NCI-H1930 (cell line): ENCODE data around the gene BCAS2.
"Not testable (repeated sequence)": the region's sequence is repeated elsewhere in the genome, so short reads cannot be mapped to it uniquely, and the experiment has no call there.

Experiments used
- DNase-seq, 2 experiments: peaks; one replicate each; lab custom pipeline; 2025; lab: John Stamatoyannopoulos, UW

The BCAS2 gene

DNA sequence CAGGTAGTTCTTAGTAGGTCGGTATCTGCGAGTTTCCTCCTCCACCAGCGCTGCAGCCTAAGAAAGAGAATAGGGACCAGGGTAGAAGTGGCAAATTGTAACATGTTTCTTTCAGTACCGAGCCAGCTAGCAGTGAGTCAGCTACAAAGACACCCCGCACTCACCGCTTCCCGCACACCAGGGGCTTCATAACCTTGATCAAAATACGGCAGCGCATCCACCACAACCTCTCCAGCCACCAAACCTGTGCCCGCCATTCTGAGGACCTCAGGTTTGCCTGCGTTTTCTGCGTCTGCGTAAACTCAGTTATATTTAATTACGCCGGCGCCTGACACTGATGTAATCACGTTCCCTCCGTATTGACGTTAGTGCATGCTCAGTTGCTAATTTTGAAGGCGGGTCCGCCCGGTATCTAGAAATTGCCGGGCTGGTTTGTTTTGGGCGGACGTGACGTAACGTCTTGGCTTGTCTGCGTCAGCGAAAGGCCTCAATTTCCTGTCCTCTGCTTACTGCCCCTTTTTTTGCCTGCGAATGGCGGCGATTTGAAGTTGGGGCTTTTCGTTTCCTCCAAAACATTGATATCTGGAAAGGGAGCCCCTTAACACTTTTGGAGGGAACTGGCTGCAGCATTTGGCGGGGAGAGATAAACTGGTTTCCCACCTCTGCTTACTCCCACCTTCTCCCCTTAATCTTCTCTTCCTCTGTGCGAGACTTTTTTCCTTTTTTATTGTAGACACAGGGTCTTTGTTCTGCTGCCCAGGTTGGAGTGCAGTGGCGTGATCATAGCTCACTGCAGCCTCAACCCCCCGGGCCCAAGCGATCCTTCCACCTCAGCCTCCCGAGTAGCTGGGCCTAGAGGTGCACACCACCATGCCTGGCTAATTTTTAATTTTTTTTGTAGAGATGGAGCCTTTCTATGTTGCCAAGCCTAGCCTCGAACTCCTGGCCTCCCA, at the start of gene BCAS2:
TSS of gene BCAS2 (minus strand) at position 281 of the 953 bp plus-strand sequence. CDS start at position 257, 24 bp downstream.
- DNase-seq, result peak; percentile 95 to 96

DNA sequence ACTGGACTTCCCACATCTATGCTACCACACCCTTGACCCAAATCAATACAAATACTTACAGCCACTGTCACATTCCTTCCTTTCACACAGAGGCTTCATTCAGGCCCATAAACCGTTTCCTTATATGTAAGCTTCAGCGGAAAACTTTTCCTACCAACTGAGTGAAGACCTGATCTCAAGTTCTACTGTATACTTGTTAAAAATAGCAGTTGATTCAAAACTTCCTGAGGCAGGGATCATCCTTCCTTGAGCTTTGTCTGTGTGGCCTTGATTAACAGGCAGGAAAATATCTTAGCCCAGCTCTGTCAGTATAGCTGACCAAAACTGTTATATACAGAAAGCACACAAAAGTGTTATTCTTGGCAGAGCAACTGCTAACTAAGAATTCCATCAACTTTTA, 45.7 kb upstream of the BCAS2 start:
- no peak for DNase-seq

DNA sequence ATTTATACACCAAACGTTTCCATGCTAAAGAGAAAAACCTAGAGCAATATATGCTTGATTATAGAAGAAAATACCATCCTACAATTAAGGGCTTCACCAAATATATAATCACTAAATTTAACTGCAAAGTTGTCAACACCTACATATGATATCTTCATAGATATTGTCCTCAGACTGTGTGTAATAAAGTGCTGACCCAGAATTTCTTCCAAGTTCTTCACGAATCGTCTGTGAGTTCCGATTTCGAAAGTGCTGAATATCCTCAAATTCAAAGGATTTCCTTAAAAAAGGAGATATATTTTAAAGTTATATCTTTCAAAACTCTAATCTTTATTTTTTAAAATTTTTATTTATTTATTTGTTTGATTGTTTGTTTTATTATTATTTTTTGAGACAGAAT, 41.9 kb upstream of the BCAS2 start:
- DNase-seq, result no peak

GRCh38 chr1:114620419-114620818, 39.0 kb upstream of the BCAS2 start:
- no peak for DNase-seq

GRCh38 chr1:114618606-114619005, 37.2 kb upstream of the BCAS2 start:
- no peak for DNase-seq

DNA sequence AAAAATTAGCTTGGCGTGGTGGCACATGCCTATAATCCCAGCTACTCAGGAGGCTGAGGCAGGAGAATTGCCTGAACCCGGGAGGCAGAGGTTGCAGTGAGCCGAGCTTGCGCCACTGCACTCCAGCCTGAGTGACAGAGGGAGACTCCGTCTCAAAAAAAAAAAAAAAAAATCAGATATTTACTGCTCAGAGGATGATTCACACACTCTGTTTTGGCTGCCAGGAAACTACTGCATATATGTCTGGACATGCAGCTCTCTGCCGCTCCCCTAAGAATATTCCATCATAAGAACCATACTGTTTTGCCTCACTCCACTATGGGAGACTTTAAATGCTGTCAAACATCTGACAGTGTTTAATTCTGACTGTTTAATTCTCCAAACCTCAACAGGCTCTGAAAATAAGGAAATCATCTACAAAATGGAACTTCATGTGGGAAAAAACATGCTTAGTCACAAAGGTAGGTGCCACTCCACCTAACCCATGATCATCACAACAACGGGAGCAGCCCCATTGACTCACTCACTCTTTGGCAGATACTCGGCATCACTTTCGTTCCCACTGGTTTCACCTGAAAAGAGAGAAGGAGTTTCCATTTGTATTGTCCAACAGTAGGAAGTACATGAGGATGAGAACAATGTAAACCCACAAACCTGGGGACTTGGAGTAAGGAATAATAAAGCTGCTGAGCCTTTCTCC, 29.3 kb upstream of the BCAS2 start:
- no peak for DNase-seq

DNA sequence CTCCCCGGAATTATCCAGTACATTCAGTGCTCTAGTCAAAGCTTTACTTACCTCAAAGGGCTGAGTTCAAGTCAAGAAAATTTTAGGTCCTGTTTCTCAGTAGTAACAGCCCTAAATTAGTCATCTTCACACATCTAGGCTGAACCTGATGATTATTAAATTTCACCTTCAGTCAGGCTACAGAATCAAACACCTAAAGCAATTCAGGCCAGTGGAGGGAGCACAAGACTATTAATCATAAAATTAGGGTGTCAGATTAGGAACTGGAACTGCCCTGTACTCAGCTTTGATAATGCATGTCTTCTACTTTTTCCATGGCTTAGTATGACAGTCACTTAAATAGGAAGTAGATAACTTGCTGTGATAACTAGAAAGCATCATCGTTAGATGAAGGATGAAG, 28.4 kb upstream of the BCAS2 start:
- DNase-seq, result no peak

GRCh38 chr1:114609026-114609425, 27.6 kb upstream of the BCAS2 start:
- DNase-seq, result no peak

DNA sequence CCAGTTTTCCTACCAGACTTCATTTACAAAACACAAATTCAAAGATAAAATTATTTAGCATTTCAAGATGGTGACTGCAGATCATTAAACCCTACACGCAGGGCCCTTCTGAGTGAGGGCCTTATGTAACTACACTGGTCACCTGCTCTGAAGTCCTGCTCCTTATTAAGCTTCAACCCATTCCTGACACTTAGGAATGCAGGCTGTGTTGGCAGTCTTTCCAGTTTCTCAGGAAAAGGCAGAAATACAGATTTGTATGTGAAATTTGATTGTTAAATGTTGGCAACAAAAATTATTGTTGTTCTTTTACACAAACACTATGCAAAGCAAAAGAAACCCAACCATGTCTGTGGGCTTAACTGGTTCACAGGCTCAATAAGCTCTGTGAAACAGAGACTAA, 25.8 kb upstream of the BCAS2 start:
- no peak for DNase-seq

- DNase-seq, result no peak
Observed at GRCh38 chr1:114597949-114598348, 16.5 kb upstream of the BCAS2 start.

GRCh38 chr1:114595602-114596001, 14.2 kb upstream of the BCAS2 start:
- no peak for DNase-seq

- DNase-seq, result no peak
Observed at GRCh38 chr1:114594046-114594445, 12.6 kb upstream of the BCAS2 start.

GRCh38 chr1:114589122-114589521, 7.7 kb upstream of the BCAS2 start:
- DNase-seq, result no peak

DNA sequence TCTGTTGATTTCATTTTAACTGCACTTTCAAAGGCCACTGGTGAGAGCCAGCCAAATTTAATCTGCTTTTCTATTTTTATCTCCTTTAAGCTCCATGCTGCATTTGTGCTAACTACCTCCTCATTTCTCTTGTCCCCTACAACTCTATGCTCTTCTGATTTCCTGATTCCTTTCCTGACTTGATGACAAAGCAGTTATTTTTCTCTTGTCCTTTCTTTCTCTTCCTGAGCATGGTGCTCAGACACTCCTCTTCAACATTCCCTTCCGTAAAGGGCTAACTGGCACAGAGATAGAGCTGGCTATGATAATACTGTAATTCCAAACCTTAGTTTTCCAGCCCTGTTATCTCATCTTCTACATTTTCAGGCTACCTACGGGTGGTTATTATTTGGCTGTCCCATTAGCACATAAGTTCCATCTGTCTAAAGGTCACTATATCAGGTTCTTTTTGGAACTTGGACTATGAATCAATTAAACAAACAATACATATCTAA, 6.8 kb upstream of the BCAS2 start:
- DNase-seq, result no peak

DNA sequence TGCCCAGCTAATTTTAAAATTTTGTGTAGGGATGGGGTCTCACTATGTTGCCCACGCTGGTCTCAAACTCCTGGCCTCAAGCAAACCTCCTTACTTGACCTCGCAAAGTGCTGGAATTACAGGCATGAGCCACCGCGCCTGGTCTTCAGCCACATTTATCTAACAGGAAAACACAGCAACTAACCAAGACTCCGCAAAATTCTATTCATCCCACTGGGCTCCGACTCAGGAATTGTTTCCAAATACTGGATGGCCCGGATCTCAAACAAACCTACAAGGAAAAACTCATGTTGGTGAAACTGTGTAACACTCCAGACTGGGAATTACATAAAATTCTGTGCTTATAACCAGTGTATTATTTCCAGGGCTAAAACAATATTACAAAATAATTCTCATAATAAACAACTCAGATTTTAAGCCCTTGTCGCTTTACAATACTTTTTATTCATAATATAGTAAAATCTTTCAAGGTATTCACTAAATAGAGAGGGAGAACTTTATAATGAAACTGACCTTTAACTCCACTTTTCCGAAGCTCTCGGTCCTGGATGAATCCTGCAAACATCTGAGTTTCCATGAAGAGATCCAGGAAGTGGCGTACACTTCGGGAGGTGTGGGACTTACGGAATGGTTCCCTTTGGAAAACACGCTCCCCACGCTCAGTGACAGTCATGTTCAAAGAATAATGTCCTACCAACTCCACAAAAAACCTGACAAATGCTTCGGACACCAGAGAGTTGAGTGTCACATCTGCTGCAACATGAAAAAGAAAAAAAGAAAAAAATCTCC, 6.0 kb upstream of the BCAS2 start:
- no peak for DNase-seq

DNA sequence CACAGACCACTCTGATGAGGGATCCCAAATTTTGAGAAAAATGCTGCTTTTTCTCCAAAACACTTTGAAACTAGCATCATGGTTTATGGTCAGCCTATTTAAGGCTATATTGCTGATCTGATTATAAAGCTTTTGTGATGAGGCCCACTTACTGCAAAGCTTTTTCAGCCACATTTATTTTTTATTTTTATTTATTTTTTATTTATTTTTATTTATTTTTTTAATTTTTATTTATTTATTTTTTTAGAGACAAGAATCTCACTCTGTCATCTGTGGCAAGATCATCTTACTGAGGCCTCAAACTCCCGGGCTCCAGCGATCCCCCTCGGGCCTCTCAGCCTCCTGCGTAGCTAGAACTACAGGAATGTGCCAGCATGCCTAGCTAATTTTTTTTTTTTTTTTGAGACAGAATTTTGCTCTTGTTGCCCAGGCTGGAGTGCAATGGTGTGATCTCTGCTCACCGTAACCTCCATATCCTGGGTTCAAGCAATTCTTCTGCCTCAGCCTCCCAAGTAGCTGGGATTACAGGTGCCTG, 5.2 kb upstream of the BCAS2 start:
- DNase-seq, result no peak

GRCh38 chr1:114585231-114585630, 3.8 kb upstream of the BCAS2 start:
- no peak for DNase-seq

GRCh38 chr1:114574365-114574764, 7.0 kb downstream of the BCAS2 start:
- no peak for DNase-seq

- no peak for DNase-seq
Observed at GRCh38 chr1:114564141-114564540, 17.3 kb downstream of the BCAS2 start.

DNA sequence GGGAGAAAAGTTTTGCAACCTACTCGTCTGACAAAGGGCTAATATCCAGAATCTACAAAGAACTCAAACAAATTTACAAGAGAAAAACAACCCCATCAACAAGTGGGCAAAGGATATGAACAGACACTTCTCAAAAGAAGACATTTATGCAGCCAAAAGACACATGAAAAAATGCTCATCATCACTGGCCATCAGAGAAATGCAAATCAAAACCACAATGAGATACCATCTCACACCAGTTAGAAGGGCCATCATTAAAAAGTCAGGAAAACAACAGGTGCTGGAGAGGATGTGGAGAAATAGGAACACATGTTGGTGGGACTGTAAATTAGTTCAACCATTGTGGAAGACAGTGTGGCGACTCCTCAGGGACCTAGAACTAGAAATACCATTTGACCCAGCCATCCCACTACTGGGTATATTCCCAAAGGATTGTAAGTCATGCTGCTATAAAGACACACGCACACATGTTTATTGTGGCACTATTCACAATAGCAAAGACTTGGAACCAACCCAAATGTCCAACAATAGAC, 18.4 kb downstream of the BCAS2 start:
- DNase-seq, result not testable (repeated sequence)

DNA sequence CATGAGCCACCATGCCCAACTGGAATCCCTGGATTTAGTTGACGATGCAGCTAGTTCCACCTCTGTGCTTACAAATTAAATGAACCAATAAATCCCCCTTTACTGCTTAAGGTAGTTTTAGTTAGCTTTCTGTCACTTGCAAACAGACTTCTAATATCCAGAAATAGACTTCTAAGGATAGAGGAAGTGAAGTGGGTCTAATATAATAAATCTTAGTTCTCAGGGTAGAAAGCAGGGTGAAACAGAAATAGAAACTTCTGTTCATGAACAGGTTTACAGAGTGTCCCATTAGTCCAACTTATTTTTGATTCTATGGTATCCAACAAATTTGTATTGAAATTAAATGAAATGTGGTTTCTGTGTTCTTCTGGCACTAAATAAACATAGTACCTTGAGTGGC, 20.1 kb downstream of the BCAS2 start:
- DNase-seq, result no peak

- DNase-seq, result no peak
Observed at GRCh38 chr1:114559356-114559755, 22.1 kb downstream of the BCAS2 start.
